Neural progenitor cell (in vitro differentiated cells): Measurements from ENCODE around the gene SLC38A8.

ENCODE experiments used
- EZH2 ChIP-seq: fragments of 200-600 bp; sonication (generic); IDR thresholded peaks from 2 replicates; pipeline ENCODE4 v1.6.1; 2017; ENCODE audit warnings: antibody characterized with exemption, mild to moderate bottlenecking, moderate library complexity
- TF ChIP-seq, protein P1 (sequence below): fragments of 200-600 bp; sonication (generic); IDR thresholded peaks from 2 replicates; pipeline ENCODE4 v1.5.1; 2017; ENCODE audit warnings: antibody characterized with exemption, mild to moderate bottlenecking

DNA sequence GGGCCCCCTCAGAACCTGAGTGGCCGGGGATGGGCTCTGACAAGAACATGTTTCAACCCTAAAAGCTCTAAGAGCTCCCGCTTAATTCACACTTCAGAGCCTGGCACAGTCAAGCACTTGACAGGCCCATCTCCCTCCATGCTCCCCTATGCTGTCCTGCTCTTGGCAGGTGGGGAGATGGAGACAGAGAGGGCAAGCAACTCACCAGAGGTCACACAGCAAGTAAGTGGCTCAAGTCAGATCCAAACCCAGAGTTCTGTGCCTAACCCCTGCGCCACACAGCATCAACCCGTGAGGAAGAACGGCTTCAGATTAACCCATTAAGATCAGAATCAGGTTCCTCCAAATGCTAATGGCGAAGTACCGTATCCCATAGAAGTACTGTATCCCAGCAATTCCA is 38.2 kb downstream of the SLC38A8 start:
- TF ChIP-seq, protein P1, sequence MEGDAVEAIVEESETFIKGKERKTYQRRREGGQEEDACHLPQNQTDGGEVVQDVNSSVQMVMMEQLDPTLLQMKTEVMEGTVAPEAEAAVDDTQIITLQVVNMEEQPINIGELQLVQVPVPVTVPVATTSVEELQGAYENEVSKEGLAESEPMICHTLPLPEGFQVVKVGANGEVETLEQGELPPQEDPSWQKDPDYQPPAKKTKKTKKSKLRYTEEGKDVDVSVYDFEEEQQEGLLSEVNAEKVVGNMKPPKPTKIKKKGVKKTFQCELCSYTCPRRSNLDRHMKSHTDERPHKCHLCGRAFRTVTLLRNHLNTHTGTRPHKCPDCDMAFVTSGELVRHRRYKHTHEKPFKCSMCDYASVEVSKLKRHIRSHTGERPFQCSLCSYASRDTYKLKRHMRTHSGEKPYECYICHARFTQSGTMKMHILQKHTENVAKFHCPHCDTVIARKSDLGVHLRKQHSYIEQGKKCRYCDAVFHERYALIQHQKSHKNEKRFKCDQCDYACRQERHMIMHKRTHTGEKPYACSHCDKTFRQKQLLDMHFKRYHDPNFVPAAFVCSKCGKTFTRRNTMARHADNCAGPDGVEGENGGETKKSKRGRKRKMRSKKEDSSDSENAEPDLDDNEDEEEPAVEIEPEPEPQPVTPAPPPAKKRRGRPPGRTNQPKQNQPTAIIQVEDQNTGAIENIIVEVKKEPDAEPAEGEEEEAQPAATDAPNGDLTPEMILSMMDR = no peak
- TF ChIP-seq EZH2 = no peak
